Fibroblast of lung (primary cell): Measurements from ENCODE around the gene SH3BGRL2.

Experiments used
- CTCF ChIP-seq, 2 donors: IDR thresholded peaks in 1 of 2; conservative IDR thresholded peaks in 1 of 2; 1 replicate in 1 of 2; 2 replicates in 1 of 2; pipeline ENCODE4 v1.5.1; 2011 to 2012; ENCODE audit warnings: low read length in 2 of 2, control low read depth in 1 of 2, inconsistent platforms in 1 of 2, low read depth in 1 of 2, mild to moderate bottlenecking in 1 of 2
- EZH2 ChIP-seq: IDR thresholded peaks from 2 replicates; pipeline ENCODE4 v1.5.1; 2012; ENCODE audit warnings: low read length, control low read depth, mild to moderate bottlenecking; ENCODE audit errors: missing control alignments

GRCh38 chr6:79600313-79600712 is 30.8 kb upstream of the SH3BGRL2 start:
- TF ChIP-seq CTCF (conservative IDR thresholded peaks at IDR 0.05 in 1 of 2, IDR thresholded peaks at IDR 0.05 in 1 of 2; ENCODE audit: low read depth in 1 of 2, low read length in 2 of 2) (no peak), EZH2 (no peak)
